Ishikawa (cell line): ENCODE results near the gene VIPR1.
A peak's percentile ranks its signal among the peaks of the same experiment; 100 is the strongest.

Source experiments
- CEBPB ChIP-seq: IDR thresholded peaks from 2 replicates; pipeline ENCODE4 v1.6.1; 2012
- CREB1 ChIP-seq: IDR thresholded peaks from 2 replicates; pipeline ENCODE4 v1.6.1; 2012; ENCODE audit warnings: low read depth
- EGR1 ChIP-seq: IDR thresholded peaks from 2 replicates; pipeline ENCODE4 v1.6.1; 2012
- EP300 ChIP-seq: IDR thresholded peaks from 2 replicates; pipeline ENCODE4 v1.6.1; 2012; ENCODE audit warnings: borderline replicate concordance
- FOXM1 ChIP-seq: IDR thresholded peaks from 2 replicates; pipeline ENCODE4 v1.6.1; 2012; ENCODE audit warnings: low read depth, borderline replicate concordance
- MAX ChIP-seq: IDR thresholded peaks from 2 replicates; pipeline ENCODE4 v1.6.1; 2012
- NFIC ChIP-seq: IDR thresholded peaks from 2 replicates; pipeline ENCODE4 v1.6.1; 2012
- RAD21 ChIP-seq: IDR thresholded peaks from 2 replicates; pipeline ENCODE4 v1.6.1; 2012; ENCODE audit warnings: low read depth
- REST ChIP-seq: IDR thresholded peaks from 2 replicates; pipeline ENCODE4 v1.6.1; 2012; ENCODE audit warnings: low read depth, mild to moderate bottlenecking
- TAF1 ChIP-seq: IDR thresholded peaks from 2 replicates; pipeline ENCODE4 v1.6.1; 2012; ENCODE audit warnings: low read depth, mild to moderate bottlenecking
- TCF12 ChIP-seq: IDR thresholded peaks from 2 replicates; pipeline ENCODE4 v1.6.1; 2012; ENCODE audit warnings: low read depth
- TEAD4 ChIP-seq: IDR thresholded peaks from 2 replicates; pipeline ENCODE4 v1.6.1; 2012
- USF1 ChIP-seq: IDR thresholded peaks from 2 replicates; pipeline ENCODE4 v1.6.1; 2012
- YY1 ChIP-seq: IDR thresholded peaks from 2 replicates; pipeline ENCODE4 v1.6.1; 2012; ENCODE audit warnings: low read depth
- ZBTB7A ChIP-seq: IDR thresholded peaks from 2 replicates; pipeline ENCODE4 v1.6.1; 2012; ENCODE audit warnings: low read depth

VIPR1 gene

GRCh38 chr3:42502429-42503250 is at the start of gene VIPR1:
Gene VIPR1 (plus strand): TSS chr3:42502643. CDS start chr3:42502736, 93 bp downstream.
- TF ChIP-seq TAF1 (peak; percentile 72; the same call in 1 of the 2 replicates), MAX (peak; percentile 22), EGR1 (no peak)

- TF ChIP-seq EP300, result no peak
- TF ChIP-seq TEAD4, result no peak
- TF ChIP-seq FOXM1, result no peak
- TF ChIP-seq YY1, result no peak
- TF ChIP-seq RAD21, result no peak
- no peak for TF ChIP-seq REST
- no peak for TF ChIP-seq EGR1
- no peak for TF ChIP-seq ZBTB7A
- TF ChIP-seq USF1, result no peak
- no peak for TF ChIP-seq TAF1
- no peak for TF ChIP-seq CEBPB
- no peak for TF ChIP-seq TCF12
Measured at GRCh38 chr3:42456211-42456610, 46.2 kb upstream of the VIPR1 start.

GRCh38 chr3:42459151-42459550 is 43.3 kb upstream of the VIPR1 start:
- no peak for TF ChIP-seq FOXM1

- no peak for TF ChIP-seq TCF12
- TF ChIP-seq YY1, result no peak
- no peak for TF ChIP-seq EGR1
Measured at GRCh38 chr3:42461762-42462161, 40.7 kb upstream of the VIPR1 start.

- TF ChIP-seq CREB1 (no peak), TAF1 (no peak), ZBTB7A (no peak), USF1 (no peak), RAD21 (no peak), EP300 (no peak)
Measured at GRCh38 chr3:42463093-42463492, 39.4 kb upstream of the VIPR1 start.

GRCh38 chr3:42468111-42468510 is 34.3 kb upstream of the VIPR1 start:
- TF ChIP-seq TAF1, result no peak
- no peak for TF ChIP-seq ZBTB7A
- TF ChIP-seq TCF12, result no peak
- TF ChIP-seq CEBPB, result no peak
- TF ChIP-seq EGR1, result no peak
- TF ChIP-seq YY1, result no peak
- no peak for TF ChIP-seq USF1
- no peak for TF ChIP-seq EP300
- TF ChIP-seq TEAD4, result no peak
- no peak for TF ChIP-seq CREB1

GRCh38 chr3:42472555-42472954 is 29.9 kb upstream of the VIPR1 start:
- TF ChIP-seq NFIC, result no peak
- TF ChIP-seq FOXM1, result no peak
- TF ChIP-seq EP300, result no peak
- no peak for TF ChIP-seq CREB1
- no peak for TF ChIP-seq EGR1

GRCh38 chr3:42473083-42473932 is 29.1 kb upstream of the VIPR1 start:
- TF ChIP-seq NFIC (no peak), CEBPB (no peak), TAF1 (no peak), FOXM1 (no peak), TEAD4 (no peak), CREB1 (no peak), EGR1 (no peak), USF1 (no peak), YY1 (no peak), EP300 (no peak), RAD21 (no peak), TCF12 (no peak), REST (no peak), MAX (no peak), ZBTB7A (no peak)
